Measurements from ENCODE around the gene CD52.

Gene CD52

DNA sequence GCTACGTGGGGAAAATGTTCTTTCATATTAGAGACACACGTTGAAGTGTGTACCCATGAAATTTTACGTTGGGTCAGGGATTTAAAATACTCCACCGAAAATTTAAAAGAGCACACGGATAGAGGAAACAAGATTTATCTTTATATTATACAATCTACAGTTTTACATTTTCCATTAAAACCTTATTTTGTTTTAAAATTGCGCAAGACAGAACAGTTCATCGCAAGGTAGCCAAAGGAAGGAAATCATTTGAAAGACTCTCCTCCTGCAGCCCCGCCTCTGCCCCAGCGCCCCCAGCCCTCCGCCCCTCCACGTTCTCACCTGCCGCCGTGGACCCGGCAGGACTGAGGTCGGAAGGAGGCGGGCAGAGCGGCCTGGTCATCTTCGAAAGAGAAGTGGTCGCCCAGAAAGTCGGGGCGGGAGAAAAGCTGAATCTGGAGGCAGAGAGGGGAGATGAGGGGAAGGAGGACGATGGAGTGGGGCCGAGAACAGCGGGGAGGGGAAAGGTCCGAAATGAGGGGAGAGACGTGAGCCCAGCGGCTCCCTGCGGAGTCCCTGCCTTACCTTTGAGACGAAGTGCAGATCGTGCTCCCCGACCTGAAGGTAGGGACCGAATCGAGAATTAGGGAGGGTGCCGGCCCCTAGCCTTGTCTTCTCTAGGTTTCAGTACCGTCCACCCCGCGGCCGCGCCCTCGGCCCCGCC is 18.2 kb downstream of the CD52 start:
- DNase-seq (ENCODE audit: low read depth) = no peak

DNA sequence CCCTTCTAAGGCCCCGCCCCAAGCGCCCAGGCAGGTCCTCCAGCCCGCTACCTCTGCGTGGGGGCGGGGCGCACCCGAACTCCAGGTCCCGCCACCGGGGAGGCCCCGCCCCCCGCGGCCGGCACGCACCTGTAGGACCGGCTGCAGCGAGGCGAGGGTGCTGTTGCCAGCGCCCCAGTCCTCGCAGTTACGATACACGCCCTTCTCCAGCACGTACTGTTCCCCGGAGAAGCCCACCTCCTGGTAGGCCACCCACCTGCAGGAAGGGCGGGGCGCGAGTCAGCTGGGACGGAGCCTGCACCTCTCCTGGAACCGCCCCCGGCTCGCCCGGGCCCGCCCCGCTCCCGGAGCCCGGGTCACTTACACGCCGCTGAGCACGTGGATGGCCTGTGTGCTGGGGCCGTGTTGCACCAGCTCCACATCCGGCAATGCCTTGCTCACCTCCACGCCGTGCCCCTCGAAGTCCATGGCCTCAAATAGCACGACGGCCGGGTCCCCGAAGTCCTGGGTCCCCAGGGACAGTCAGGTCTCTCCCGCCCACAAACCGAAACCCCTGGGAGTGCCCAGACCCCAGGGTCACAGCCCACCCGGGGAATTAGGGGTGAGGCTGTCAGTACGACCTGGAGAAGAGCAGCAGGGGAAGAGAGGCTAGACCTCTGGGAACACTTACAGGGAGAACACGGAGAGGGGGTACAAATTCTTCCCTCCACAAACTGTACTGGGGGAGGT is 18.9 kb downstream of the CD52 start:
- no peak for DNase-seq (ENCODE audit: low read depth)

DNA sequence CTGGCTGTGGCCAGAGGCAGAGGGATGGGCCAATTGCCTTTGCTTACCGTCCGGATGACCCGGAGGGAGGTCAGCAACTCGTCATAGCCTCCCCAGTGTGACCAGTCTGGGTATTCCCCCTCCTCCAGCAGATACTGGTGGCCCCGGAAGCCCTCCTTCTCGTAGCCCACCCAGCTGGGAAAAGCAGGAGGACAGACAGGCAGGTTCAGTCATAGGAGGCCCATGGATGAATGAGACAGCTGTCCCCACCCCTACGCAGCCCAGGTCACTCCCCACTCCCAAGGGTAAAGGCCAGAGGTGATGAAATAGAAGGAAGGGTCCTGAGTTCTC is 19.4 kb downstream of the CD52 start:
- no peak for DNase-seq (ENCODE audit: low read depth)

DNA sequence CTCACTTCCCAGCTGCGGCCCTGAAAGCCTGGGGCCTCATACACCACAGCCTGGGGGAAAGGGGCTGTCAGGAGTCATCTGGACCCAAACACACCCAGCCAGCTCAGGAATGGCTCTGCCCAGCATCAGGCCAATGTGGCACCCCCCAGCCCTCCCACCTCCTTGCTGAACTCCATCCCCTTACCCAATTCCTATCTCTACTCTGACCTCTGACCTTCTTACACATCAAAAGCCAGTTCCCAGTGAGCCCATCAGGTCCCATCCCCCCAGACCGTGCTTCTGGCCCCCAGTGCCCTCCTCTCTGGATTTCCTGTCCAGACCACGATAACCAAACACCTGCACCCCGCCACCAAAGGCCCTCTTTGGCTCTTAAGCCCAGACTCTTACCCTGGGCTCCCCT is 19.9 kb downstream of the CD52 start:
- DNase-seq (ENCODE audit: low read depth) = no peak

DNA sequence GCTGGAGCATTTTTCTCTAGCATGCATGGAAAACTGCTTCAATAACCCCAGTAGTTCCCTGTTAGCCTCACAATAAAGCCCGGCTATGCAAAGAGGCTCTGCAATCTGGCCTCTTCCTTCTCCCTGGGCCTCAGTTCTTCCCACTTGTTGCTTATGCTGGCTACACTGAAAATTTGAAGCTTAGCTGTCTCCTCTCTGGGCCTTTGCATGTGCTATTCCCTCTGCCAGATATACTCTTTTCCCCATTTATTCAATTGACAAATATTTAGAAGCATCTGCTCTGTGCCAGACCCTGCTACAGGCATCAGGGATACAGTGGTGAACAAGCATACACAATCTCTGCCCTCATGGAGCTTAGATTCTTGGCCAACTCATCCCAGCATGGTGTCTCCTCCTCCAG is 20.9 kb downstream of the CD52 start:
- no peak for DNase-seq (ENCODE audit: low read depth)

DNA sequence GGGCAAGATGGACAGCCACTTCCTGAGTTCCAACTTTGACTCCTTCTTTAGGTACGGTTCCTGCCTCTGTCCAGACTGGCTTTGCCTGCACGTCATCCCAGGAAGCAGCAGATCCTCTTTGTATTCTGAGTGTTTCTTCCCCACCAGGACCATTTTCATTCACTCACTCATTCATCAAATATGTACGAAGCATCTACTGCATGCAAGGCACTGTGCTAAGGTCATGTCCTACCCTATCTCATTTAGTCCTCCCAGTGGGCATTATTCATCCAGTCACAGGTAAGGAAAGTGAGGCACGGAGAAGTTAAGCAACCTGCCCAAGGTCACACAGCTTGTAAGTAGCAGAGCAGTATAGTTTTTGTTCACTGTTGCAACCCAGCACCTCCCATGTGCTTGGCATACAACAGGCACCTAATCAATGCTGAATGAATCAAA is 22.3 kb downstream of the CD52 start:
- DNase-seq (ENCODE audit: low read depth) = no peak

DNA sequence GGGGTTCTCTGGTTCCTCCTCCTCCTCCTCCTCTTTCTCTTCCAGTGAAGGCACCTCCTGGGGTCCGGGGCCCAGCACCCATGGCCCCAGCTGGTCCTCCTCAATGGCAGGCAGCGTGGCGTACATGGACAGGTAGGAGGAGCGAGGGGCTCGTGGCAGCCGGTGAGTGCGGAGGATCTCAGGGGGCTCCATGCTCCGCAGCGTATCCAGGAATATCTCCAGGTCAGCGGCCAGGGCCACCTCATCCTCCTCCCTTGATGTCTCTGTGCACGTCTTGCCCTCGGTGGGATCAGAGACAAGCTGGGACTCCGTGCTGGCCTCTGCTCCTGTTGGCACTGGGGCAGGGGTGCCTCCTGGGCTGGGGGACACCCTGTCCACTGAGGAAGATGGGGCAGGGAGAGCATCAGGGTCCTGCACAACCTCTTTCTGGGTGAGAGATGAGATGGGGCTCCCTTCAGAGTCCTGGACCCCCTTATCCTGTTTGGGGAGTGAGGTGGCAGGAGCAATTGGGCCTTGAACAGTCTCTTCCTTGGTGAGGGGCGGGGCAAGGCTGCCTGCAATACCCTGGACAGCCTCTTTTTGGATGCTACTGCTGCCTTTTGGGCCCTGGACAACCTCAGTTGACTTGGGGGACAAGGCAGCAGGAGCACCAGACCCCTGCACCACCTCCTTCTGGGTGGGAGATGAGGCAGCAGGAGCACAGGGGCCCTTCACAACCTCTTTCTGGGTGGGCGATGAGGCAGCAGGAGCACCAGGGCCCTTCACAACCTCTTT is 26.6 kb downstream of the CD52 start:
- no peak for DNase-seq (ENCODE audit: low read depth)

DNA sequence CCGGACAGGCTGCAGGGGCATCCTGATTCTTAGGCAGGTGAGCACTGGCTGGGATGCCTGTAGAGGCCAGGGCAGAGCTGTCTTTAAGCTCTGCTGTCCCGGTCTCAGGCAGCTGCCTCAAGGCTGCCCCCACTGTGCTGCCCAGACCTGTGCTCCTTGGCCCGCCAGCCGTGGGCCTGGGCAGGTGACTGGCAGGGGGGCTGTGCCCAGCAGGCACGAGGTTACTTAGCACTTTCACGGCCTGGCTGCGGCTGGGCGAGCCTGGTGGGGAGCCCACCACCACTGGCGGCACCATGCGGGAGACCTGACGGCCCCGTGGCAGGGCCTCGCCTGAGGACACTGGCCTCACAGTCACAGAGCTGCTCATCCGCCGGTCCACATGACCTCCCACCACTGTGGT is 28.0 kb downstream of the CD52 start:
- no peak for DNase-seq (ENCODE audit: low read depth)

DNA sequence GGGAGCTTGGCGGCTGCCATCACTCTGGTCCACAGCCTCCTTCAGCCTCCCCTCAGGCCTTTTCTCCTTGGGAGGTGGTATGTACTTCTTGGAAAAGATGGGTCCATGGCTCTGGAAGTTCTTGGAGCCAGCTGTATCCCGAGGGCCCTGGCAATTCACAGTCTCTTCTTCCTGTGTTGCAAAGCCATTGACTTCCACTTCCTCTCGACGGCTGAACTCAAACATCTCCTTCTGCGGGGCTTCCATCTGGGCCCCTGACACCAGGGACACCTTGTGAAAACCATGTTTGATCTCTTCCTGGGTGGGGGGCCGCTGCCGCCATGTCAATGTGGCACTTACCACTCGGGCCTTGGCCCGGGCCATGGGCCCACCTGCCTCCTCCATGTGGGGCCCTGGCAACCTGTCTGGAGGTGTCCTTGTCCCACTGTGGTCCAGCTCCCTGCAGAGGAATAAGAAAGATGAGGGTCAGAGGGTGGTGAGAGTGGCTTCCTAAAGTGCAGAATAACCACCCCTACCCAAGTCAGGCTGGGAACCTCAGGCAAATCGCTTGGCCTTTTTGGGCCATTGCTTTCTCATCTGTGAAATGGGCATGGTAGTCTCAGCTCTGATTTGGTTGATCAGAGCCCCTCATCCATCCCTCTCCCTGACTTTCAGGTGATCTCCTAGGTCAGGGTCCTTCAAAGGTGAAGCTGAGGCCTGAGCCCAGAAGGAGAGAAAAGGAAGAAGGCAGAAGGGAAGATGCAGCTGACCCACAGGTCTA is 28.7 kb downstream of the CD52 start:
- DNase-seq (ENCODE audit: low read depth) = no peak

DNA sequence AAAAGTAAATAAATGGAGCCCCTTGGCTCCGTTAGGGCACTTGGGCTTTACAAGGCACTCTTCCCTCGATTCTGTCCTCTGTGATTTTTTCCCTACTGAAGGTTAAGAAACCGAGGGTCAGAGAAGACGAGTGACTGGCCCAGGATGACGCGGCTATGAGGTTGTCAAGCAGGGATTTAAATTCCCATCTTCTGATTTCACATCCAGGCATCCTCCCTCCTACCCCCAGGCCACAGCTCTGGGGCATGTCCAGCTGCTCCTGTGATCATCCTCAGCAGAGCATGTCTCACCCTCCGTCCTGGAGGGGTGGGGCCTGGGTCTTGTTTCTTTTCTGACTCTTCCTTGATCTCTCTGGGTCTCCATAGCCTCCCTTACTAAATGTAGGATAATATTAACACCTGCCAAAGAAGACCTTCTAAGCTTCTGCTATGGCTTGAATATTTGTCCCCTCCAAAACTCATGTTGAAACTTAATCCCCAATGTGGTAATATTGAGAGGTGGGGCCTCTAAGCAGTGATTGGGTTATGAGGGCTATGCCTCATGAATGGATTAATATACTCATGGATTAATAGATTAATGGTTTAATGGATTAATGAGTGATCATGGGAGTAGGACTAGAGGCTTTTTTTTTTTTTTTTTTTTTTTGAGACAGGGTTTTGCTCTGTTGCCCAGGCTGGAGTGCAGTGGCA is 31.6 kb downstream of the CD52 start:
- peak; percentile 31 for DNase-seq (ENCODE audit: low read depth)

DNA sequence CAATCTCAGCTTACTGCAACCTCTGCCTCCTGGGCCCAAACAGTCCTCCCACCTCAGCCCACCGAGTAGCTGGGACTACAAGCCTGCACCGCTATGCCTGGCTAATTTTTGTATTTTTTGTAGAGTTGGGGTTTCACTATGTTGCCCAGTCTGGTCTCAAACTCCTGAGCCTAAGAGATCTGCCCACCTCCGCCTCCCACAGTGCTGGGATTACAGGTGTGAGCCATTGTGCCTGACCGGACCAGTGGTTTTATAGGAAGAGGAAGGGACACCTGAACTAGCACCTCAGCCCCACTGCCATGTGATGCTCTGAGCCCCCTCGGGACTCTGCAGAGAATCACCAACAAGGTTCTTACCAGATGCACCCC is 32.1 kb downstream of the CD52 start:
- DNase-seq (ENCODE audit: low read depth) = no peak

DNA sequence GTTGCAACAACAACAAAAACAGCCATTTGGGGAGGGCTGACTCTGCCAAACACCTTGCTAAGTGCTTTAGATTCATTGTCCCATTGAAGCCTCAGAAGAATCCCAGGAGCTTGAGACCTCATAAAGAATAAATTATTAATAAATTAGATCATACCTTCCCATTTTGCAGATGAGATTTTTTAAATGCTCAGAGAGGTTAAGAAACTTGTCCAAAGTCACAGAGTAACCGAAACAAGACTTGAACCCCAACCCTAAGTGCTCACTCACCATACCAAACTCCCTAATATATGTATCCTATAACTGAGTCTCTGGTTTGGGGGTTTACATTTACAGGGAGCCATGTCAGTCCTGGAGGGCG is 32.6 kb downstream of the CD52 start:
- DNase-seq (ENCODE audit: low read depth) = no peak

DNA sequence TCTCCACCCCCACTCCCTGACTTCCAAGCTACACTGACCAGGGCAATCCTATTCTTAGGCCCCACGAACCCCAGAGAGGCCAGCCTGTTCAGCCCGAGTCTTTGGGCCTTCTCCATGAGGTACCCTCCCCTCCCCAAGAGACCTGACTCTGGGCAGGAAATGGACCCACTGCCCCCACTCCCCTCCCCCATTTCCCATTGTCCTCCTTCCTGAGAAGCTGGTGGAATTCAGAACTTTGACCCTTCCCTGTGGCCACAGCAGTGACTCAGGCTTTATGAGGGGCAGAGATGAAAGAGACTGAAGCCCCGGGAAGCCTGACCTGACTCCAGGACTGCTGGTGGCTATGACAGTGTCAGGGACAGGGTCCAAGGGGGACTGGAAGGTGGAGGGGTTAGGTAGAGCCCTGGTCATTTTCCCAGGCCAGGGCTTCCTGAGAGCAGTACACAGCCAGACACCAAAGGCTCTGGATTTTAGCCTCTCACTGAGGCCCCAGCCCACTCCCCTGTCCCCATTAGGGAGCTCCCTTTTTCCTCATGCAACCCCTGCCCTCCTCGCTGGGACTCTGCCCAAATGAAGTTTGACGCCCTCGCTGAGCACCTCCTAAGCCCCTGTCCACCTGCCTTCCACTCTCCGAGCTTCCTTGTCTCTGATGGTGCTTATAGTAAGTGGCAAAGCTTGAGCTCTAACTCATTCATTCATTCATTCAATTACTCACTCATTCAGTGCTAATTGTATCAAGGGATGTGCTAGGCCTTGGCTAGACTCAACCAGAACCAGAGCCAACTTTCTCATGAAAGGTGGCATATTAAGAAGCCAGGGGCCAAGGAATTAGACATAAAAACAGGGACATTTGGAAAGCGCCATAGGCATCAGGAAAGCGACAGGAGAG is 33.2 kb downstream of the CD52 start:
- DNase-seq (ENCODE audit: low read depth) = no peak

DNA sequence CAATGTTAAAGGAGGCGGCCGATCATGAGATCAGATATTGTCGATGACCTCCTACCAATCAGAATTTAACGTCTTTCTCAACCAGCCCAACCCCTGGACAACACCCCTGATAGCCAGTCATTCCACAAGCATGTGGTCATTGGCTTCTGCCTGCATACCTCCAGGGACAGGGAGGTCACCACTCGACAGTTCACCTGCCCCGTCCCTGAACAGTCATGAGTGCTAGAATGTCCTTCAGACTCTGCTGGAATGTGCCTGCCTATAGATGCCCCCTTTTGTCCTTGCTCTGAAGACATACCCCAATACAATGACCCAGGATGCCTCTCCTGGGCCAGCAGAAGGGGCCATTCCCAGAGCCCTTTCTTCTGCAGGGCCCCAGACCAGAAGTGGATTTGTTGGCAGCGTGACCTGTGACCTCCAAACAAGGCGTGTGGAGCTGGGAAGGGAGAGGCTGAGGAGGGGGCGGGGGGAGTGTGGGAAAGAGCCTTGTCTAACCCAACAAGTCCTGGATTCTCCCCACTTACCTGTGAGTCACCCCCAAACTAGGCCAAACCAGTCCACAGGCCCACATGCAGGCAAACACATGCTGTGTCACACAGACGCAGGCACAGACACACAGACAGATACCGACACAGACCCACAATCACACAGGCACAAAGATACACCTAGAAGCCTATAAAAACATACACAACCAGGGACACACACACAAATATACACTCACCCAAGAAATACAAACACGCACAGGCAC is 34.0 kb downstream of the CD52 start:
- no peak for DNase-seq (ENCODE audit: low read depth)

DNA sequence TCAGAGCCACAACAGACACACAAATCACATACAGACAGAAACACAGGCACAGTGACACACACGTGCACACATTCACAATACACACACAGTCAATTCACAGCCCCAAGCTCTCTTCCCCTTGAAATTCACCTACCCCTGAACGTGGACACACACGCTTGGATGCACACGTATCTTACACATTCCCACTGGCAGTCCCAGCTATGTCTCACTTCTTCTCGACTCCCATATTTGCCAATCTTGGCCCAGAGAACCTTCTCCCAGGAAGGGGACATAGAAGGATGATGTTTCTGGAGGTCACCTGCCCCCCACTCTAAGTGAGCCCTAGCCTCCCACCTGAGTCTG is 34.6 kb downstream of the CD52 start:
- no peak for DNase-seq (ENCODE audit: low read depth)

DNA sequence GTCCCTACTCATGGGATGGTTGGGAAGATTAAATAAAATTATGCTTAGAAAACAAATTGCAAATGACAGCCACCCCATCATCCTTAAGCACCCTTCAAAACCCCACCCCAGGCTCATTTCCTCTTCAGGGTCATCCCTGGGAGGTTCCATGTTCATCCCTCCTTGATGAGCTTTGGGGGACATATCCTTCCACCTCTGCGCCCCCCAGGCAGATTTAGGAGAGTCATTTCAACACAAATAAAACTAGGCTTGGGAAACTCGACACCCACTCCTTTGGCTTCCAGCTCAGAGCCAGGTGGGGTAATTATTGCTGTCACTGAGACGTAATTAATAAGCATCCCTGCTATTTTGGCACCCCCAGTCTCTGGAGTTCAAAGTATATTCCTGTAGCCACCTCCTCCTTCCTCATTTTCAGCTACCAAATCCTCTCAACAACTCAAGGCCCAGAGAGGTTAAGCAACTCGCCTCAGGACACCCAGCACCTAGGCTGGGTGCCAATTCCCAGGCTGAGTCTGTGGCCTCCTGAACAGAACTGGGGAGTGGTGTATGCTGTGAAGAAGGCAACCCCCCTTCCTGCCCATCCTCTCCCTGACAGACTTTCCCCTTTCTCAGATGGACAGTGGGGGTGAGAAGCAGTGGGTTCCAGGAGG is 35.6 kb downstream of the CD52 start:
- no peak for DNase-seq (ENCODE audit: low read depth)

DNA sequence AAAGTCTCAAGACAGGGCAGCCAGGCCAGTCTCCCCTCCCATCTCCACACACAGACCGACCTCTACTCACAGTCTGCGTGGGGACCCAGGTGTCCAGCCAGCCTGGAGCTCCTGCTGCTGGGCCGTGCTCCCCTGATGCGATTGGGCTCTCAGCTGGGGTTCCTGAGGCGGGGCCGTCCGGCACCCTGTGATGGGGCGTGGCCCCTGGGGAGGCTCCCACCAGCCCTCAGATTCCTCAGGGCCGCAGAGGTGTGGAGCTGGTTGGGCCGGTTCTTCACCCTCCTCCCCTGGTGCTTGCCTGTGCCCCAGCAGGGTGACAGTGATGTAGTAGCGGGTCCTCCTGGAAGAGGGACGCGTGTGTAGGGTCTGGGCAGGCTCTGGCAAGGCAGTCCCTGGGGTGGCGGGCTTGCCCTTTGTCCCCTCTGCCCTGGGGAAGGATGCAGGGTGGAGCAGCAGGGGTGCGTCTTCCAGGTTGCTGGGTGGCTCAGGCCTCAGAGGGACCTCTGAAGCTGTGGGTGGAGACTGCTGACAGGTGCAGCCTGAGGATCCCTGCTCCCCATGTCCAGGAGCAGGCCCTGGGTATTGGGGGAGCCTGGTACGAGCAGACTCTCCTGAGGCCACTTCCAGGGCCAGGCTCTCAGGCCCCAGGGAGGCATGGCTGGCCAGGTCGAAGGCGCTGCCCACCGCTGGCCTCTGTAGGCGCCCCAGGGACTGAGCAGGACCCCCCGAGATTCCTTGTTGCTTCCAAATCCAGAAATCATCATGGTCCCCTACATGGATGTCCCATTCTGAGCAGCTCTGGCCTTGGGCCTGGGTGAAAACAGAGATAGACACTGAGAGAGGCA is 36.4 kb downstream of the CD52 start, which contains the start of gene CRYBG2:
Gene CRYBG2 (minus strand): TSS at position 155 of the 845 bp plus-strand sequence. CDS start 7,473 bp downstream, outside the sequence.
- no peak for DNase-seq (ENCODE audit: low read depth)

DNA sequence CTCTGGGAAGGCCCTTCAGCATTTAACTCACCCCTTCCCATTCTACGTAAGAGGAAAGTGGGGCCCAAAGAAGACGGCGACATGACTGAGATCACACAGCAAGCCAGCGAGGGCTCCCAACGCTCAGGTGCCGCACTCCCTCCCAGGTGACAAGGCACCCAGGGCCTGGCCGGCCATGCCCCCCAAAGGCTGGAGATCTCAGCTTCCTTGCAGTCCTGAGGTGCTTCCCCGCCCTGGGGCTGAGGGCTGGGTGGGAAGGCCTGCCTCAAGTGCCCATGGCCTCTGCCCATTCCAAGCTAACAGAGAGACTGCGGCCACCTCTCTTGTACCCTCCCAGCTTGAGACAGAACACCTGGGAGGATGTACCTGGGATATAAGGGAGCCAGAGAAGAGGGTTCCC is 37.2 kb downstream of the CD52 start:
- DNase-seq (ENCODE audit: low read depth) = no peak

DNA sequence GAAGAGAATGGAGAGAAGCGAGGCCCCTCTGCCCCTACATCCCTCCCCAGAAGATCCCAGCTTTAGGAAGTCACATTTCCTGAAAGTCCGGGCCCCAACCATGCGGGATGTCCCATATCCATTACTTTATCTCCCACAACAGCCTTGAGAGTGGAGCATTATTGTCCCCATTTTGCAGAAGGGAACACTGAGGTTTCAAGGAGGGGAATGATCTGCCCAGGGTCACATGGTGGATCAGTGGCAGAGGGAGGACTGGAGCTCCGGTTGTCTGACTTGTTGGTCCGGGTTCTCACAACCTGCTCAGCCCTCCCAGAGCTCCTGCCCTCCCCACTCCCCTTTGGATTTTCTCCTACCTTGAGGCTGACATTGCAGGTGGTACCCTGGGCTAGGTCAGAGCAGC is 38.3 kb downstream of the CD52 start:
- DNase-seq (ENCODE audit: low read depth) = no peak

Measured in GM04503 (cell line).